GM12872 (cell line): ENCODE results near the gene GSG1L.

ENCODE experiments used
- CTCF ChIP-seq: IDR thresholded peaks from 3 replicates; pipeline ENCODE4 v1.5.1; 2011; ENCODE audit warnings: low read depth, mild to moderate bottlenecking, low read length, moderate library complexity; ENCODE audit not compliant: insufficient read depth

The GSG1L gene

GRCh38 chr16:27771201-27771910 lies 292.2 kb downstream of the GSG1L start:
- no peak for TF ChIP-seq CTCF

- TF ChIP-seq CTCF: no peak
Observed at GRCh38 chr16:27770271-27771196, 293.0 kb downstream of the GSG1L start.

GRCh38 chr16:27769561-27770255 lies 293.8 kb downstream of the GSG1L start:
- no peak for TF ChIP-seq CTCF

GRCh38 chr16:27768651-27769272 lies 294.8 kb downstream of the GSG1L start:
- no peak for TF ChIP-seq CTCF

GRCh38 chr16:27767971-27768591 lies 295.4 kb downstream of the GSG1L start:
- TF ChIP-seq CTCF: no peak

GRCh38 chr16:27767081-27767480 lies 296.4 kb downstream of the GSG1L start:
- no peak for TF ChIP-seq CTCF
